ENCODE measurements around the gene PJA1.

Gene PJA1

GRCh38 chrX:69138118-69138390 is 27.2 kb downstream of the PJA1 start:
- Histone ChIP-seq H3K79me2 (ENCODE audit: insufficient read depth, low read length) (no peaks in the 10 kb centered on the region), H3K4me3 (ENCODE audit: low read depth, low read length, poor library complexity, severe bottlenecking) (no peak overlapping the region), H3K9ac (ENCODE audit: low read length) (no peak overlapping the region), H3K27me3 (ENCODE audit: insufficient read depth, low read length) (no peaks in the 10 kb centered on the region), H3K27ac (ENCODE audit: low read depth, low read length, poor library complexity, severe bottlenecking) (no peak overlapping the region), H3K9me2 (ENCODE audit: low read depth, low read length) (no peaks in the 10 kb centered on the region), H4K20me1 (ENCODE audit: insufficient read depth, low read length) (no peaks in the 10 kb centered on the region), H3K4me1 (ENCODE audit: insufficient read depth, low read length, severe bottlenecking) (no peaks in the 10 kb centered on the region), H3K36me3 (ENCODE audit: insufficient read depth, low read length) (no peaks in the 10 kb centered on the region), H2AFZ (ENCODE audit: low read length) (no peak overlapping the region), H3F3A (ENCODE audit: insufficient read depth, low read length) (no peaks in the 10 kb centered on the region), H3K9me3 (ENCODE audit: low read length) (no peaks in the 10 kb centered on the region), H3K4me2 (ENCODE audit: low read length) (no peak overlapping the region)
- TF ChIP-seq CTCF (IDR thresholded peaks at IDR 0.05; ENCODE audit: low read length) (no peak), EZH2 (IDR thresholded peaks at IDR 0.05; ENCODE audit: borderline replicate concordance, low read length) (no peak)

- Histone ChIP-seq H3K9me3 (ENCODE audit: low read length) (no peaks in the 10 kb centered on the region), H3F3A (ENCODE audit: insufficient read depth, low read length) (no peaks in the 10 kb centered on the region), H3K27ac (ENCODE audit: low read depth, low read length, poor library complexity, severe bottlenecking) (no peak overlapping the region), H3K36me3 (ENCODE audit: insufficient read depth, low read length) (no peaks in the 10 kb centered on the region), H3K9ac (ENCODE audit: low read length) (no peak overlapping the region), H3K9me2 (ENCODE audit: low read depth, low read length) (no peaks in the 10 kb centered on the region), H3K4me1 (ENCODE audit: insufficient read depth, low read length, severe bottlenecking) (no peaks in the 10 kb centered on the region), H3K4me2 (ENCODE audit: low read length) (no peak overlapping the region), H2AFZ (ENCODE audit: low read length) (no peak overlapping the region), H4K20me1 (ENCODE audit: insufficient read depth, low read length) (no peaks in the 10 kb centered on the region), H3K79me2 (ENCODE audit: insufficient read depth, low read length) (no peaks in the 10 kb centered on the region), H3K27me3 (ENCODE audit: insufficient read depth, low read length) (no peaks in the 10 kb centered on the region), H3K4me3 (ENCODE audit: low read depth, low read length, poor library complexity, severe bottlenecking) (no peak overlapping the region)
- no peak for TF ChIP-seq CTCF (IDR thresholded peaks at IDR 0.05; ENCODE audit: low read length)
- TF ChIP-seq EZH2 (IDR thresholded peaks at IDR 0.05; ENCODE audit: borderline replicate concordance, low read length) = no peak
Measured at GRCh38 chrX:69137371-69138117, 27.7 kb downstream of the PJA1 start.

GRCh38 chrX:69136546-69137331 is 28.5 kb downstream of the PJA1 start:
- no peaks in the 10 kb centered on the region for H3F3A ChIP-seq (ENCODE audit: insufficient read depth, low read length)
- no peak overlapping the region for H3K4me3 ChIP-seq (ENCODE audit: low read depth, low read length, poor library complexity, severe bottlenecking)
- H3K36me3 ChIP-seq (ENCODE audit: insufficient read depth, low read length) = no peaks in the 10 kb centered on the region
- TF ChIP-seq CTCF (IDR thresholded peaks at IDR 0.05; ENCODE audit: low read length) (no peak), EZH2 (IDR thresholded peaks at IDR 0.05; ENCODE audit: borderline replicate concordance, low read length) (no peak)
- H3K4me1 ChIP-seq (ENCODE audit: insufficient read depth, low read length, severe bottlenecking) = no peaks in the 10 kb centered on the region
- no peak overlapping the region for H3K27ac ChIP-seq (ENCODE audit: low read depth, low read length, poor library complexity, severe bottlenecking)
- no peak overlapping the region for H2AFZ ChIP-seq (ENCODE audit: low read length)
- H3K9ac ChIP-seq (ENCODE audit: low read length) = no peak overlapping the region
- no peaks in the 10 kb centered on the region for H3K27me3 ChIP-seq (ENCODE audit: insufficient read depth, low read length)
- no peaks in the 10 kb centered on the region for H3K9me2 ChIP-seq (ENCODE audit: low read depth, low read length)
- H3K79me2 ChIP-seq (ENCODE audit: insufficient read depth, low read length) = no peaks in the 10 kb centered on the region
- H3K4me2 ChIP-seq (ENCODE audit: low read length) = no peak overlapping the region
- H3K9me3 ChIP-seq (ENCODE audit: low read length) = no peaks in the 10 kb centered on the region
- no peaks in the 10 kb centered on the region for H4K20me1 ChIP-seq (ENCODE audit: insufficient read depth, low read length)

All from OCI-LY1 (cell line).